GM18499 (cell line): ENCODE data around the gene CFAP90.

ENCODE experiments used
- ATAC-seq: cut with Tn5 transposase; IDR thresholded peaks from one replicate; pipeline ENCODE4 v1.9.1; 2021; ENCODE audit warnings: moderate number of reproducible peaks; ENCODE audit not compliant: insufficient read depth, unreplicated experiment

Gene CFAP90, protein sequence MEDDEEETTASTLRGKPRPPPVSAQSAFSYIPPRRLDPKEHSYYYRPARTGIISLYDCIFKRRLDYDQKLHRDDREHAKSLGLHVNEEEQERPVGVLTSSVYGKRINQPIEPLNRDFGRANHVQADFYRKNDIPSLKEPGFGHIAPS

GRCh38 chr5:7850395-7851239, at the start of gene CFAP90:
Gene CFAP90, minus strand, starts transcription at chr5:7851133. Its CDS starts 112 bp downstream, at chr5:7851021.
- ATAC-seq: no peak

GRCh38 chr5:7897014-7897600, 46.2 kb upstream of the CFAP90 start:
- peak; percentile 65 for ATAC-seq

- ATAC-seq: peak; percentile 87
These were observed 43.9 kb upstream of the CFAP90 start for GRCh38 chr5:7894860-7895259.

DNA sequence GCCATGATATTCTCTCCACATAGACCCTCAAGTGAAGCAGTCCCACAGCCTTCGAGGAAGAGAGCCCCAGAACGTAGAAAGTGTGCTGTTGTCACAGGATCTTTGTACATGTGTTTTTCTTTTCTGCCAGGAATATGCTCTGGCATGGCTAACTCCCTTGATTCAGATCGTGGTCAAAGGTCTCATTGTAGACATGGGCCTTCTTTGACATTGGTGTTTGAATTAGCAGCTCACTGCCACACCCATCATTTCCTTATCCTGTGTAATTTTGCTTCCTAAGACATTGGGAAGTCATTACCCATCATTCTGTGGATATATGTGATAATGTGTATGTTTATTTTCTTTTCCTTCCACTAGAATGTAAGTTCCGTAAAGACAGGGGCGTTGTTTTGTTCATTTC, 43.5 kb upstream of the CFAP90 start:
- no peak for ATAC-seq

GRCh38 chr5:7888901-7889300, 38.0 kb upstream of the CFAP90 start:
- no peak for ATAC-seq

- ATAC-seq: peak; percentile 60
These were observed 36.0 kb upstream of the CFAP90 start for GRCh38 chr5:7886849-7887475.

- no peak for ATAC-seq
These were observed 33.7 kb upstream of the CFAP90 start for GRCh38 chr5:7884491-7885267.

GRCh38 chr5:7882926-7883325, 32.0 kb upstream of the CFAP90 start:
- no peak for ATAC-seq

GRCh38 chr5:7881816-7882215, 30.9 kb upstream of the CFAP90 start:
- ATAC-seq: no peak

GRCh38 chr5:7881091-7881490, 30.2 kb upstream of the CFAP90 start:
- no peak for ATAC-seq

DNA sequence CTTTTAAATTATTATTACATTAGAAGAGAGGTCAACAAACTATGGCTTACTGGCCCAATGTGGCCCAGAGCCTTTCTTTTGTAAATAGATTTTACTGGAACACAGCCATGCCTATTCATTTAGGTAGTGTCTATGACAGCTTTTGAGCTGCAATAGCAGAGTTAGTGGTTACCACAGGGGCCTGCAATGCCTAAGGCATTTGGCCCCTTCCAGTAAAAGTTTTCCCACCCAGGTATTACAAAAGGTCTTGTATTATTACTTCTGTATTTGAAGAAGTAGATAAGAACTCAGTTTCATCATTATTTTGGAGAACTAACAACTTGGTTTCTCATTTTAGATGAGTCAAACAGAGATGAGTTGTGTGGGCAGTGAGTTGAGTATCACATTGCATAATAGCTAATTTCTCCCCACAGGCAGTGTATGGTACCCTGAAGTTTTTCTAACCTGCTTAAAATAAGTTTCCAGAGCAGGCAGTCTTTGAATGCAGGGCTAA, 27.5 kb upstream of the CFAP90 start:
- peak; percentile 99 for ATAC-seq

DNA sequence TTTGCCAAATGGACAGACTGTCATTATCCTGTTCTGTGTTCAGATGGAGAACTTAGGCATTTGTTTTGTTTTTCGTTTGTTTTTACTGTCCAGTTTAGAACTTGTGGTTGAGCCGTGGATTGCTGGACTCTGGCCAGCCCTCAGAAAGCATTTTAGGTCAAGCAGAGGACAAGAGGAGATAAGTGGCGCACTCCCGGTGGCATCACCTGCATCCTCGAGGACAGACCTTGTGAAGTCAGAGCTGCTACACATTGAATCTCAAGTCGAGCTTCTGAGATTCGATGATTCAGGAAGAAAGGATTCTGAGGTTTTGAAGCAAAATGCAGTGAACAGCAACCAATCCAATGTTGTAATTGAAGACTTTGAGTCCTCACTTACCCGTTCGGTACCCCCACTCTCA, 26.9 kb upstream of the CFAP90 start:
- ATAC-seq: no peak

- ATAC-seq: no peak
These were observed 25.9 kb upstream of the CFAP90 start for GRCh38 chr5:7876867-7877266.

DNA sequence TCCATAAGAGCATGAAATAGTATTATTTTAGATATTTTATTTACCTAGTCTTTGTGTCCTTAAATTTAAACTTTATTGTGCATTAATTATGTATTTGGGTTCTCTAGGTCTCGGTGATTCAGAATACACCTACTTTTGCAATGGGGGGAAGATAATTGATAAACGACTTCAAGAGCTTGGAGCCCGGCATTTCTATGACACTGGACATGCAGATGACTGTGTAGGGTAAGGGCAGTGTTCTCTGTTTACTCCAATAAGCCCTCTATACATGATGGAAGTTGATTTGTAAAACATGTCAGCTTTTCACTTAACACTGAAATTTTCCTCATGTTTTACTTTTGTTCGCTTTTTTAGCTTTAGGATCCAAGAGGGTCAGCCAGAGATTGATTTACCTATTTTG, 24.2 kb upstream of the CFAP90 start:
- no peak for ATAC-seq

- no peak for ATAC-seq
These were observed 23.7 kb upstream of the CFAP90 start for GRCh38 chr5:7874639-7875038.

GRCh38 chr5:7873216-7873615, 22.3 kb upstream of the CFAP90 start:
- no peak for ATAC-seq

DNA sequence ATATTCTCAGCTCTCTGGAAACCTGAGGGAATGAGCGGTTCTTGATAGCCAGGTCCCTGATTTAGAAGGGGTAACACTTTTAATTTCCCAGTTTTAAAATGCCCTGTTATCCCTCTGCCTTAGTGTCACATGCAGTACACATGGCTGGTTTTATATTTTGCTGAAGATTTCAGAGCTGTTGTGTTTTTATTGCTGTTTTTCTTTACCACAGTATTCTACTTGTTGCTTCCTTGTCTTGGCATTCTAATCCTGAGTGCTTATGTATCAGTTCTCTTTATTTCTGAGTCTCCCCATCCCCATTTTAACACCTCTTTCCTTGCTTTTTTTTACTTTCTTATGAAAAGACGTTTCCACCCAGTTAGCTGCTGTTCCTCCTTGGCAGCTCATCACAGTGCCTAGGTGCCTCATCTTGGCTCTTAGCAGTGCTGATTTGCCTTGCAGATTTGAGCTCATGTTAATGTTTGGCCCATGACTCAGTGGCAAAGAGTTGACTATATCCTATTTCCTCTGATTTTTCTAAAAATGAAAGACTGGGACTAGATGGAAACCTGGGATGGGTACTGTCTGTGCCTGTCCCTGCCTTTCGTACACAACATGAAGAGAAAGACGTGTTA, 21.7 kb upstream of the CFAP90 start:
- no peak for ATAC-seq

- ATAC-seq: peak; percentile 25
These were observed 20.7 kb upstream of the CFAP90 start for GRCh38 chr5:7871653-7872052.

- ATAC-seq: peak; percentile 0
These were observed 18.7 kb upstream of the CFAP90 start for GRCh38 chr5:7869474-7870136.
